Retinal pigment epithelial cell (primary cell): ENCODE measurements around the gene IGFL2.
"Not testable (repeated sequence)": the region's sequence is repeated elsewhere in the genome, so short reads cannot be mapped to it uniquely, and the experiment has no call there.

Experiments used
- DNase-seq: peaks from one replicate; pipeline ENCODE4 v3.0.0-alpha.2; 2010; ENCODE audit warnings: low read depth
- H3K4me3 ChIP-seq: 2 replicates; pipeline ENCODE4 v1.5.1; 2011; ENCODE audit warnings: mild to moderate bottlenecking, low read length, control low read depth, moderate library complexity
- TF ChIP-seq, protein P1 (sequence below): conservative IDR thresholded peaks from 2 replicates; pipeline ENCODE4 v1.5.1; 2011; ENCODE audit warnings: low read depth, low read length, control low read depth, inconsistent platforms

The IGFL2 gene

DNA sequence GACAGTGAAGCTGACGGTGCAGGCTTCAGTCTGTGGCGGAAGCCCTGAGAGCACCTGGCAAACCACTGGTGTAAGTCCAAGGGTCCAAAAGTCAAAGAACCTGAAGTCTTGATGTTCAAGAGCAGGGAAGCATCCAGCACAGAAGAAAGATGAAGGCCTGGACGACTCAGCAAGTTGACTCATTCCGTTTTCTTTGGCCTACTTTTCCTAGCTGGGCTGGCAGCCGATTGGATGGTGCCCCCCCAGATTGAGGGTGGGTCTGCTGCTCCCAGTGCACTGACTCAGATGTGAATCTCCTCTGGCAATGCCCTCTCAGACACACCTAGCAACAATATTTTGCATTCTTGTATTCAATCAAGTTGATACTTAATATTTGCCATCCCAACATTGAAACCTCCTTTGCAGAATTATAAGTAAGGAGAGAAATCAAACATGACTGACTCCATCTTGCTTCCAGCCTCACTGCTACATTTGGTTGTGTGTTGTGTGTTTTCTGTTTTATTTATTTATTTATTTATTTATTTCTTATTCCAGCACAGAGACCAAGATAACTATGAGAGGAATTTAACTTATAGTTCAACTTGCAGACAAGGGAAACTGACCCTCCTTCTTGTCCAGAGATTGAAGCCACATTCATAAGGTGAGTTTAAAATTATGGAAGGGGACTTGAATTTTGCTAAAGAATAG, 32.8 kb downstream of the IGFL2 start:
- no peak overlapping the region for H3K4me3 ChIP-seq
- no peak for DNase-seq
- TF ChIP-seq, protein P1, sequence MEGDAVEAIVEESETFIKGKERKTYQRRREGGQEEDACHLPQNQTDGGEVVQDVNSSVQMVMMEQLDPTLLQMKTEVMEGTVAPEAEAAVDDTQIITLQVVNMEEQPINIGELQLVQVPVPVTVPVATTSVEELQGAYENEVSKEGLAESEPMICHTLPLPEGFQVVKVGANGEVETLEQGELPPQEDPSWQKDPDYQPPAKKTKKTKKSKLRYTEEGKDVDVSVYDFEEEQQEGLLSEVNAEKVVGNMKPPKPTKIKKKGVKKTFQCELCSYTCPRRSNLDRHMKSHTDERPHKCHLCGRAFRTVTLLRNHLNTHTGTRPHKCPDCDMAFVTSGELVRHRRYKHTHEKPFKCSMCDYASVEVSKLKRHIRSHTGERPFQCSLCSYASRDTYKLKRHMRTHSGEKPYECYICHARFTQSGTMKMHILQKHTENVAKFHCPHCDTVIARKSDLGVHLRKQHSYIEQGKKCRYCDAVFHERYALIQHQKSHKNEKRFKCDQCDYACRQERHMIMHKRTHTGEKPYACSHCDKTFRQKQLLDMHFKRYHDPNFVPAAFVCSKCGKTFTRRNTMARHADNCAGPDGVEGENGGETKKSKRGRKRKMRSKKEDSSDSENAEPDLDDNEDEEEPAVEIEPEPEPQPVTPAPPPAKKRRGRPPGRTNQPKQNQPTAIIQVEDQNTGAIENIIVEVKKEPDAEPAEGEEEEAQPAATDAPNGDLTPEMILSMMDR, result no peak

DNA sequence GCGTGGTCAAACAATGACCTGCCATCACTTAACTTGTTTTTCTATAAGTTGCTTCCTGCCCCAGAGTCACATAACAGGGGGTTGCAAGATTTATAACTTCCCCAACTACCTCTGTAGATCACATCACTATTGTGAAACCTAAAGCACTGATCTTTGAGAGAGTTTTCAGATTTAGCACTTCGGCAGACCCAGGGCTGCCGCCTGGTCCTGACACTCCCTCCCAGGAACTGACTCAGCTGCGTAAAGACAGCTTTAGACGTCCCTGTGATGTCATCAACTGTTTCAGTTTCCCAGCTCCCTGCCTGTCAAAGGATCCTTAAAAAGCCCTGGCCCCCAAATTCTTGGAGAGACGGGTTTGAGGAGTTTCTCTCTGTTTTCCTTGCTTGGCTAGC, 33.3 kb downstream of the IGFL2 start:
- H3K4me3 ChIP-seq, result no peak overlapping the region
- TF ChIP-seq, protein P1, result no peak
- no peak for DNase-seq

DNA sequence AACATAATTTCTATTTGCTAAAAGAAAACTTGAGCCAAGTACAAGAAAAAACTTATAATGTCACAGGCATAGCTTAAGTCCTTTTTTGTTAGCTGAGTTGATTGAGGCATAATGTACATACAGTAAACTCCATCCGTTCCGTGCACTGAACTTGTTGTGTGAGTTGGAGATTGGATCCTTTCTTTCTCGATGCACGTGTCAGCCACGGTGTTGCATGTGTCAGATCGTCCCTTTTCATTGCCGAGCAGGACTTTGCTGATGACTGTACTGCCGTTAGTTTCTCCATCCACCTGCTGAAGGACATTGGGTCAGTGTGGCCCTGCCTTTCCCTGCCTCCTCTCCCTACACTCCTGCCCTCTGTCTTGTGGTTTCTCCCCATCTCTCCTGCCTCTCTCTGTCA, 34.4 kb downstream of the IGFL2 start:
- TF ChIP-seq, protein P1, result no peak
- H3K4me3 ChIP-seq, result no peak overlapping the region
- no peak for DNase-seq

DNA sequence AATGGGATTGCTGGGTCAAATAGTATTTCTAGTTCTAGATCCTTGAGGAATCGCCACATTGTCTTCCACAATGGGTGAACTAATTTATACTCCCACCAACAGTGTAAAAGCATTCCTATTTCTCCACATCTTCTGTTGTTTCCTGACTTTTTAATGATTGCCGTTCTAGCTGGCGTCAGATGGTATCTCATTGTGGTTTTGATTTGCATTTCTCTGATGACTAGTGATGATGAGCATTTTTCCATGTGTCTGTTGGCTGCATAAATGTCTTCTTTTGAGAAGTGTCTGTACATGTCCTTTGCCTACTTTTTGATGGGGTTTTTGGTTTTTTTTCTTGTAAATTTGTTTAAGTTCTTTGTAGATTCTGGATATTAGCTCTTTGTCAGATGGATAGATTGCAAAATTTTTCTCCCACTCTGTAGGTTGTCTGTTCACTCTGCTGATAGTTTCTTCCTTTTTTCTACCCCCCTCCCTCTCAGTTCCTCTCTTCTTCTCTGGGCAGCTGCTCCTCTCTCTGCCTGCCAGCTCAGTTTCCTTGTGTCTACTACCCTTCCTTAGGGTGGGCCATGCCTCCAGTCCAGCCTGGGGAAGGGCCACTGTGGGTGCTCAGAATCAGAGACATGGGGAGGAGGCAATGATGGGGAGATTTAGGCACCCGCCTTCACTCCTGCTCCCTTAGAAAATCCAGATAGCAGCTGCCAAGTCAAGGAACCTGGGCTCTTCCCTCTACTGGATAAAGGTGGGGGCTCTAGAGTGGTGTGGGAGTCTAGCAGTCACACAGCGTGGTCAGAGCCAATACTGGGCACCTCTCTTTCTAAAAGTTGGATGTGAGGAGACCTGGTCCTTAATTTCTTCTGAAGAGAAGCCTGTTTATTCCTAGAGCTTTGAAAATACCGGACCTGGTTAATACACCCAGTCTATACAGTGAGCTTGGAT, 37.0 kb downstream of the IGFL2 start:
- not testable (repeated sequence) for H3K4me3 ChIP-seq

DNA sequence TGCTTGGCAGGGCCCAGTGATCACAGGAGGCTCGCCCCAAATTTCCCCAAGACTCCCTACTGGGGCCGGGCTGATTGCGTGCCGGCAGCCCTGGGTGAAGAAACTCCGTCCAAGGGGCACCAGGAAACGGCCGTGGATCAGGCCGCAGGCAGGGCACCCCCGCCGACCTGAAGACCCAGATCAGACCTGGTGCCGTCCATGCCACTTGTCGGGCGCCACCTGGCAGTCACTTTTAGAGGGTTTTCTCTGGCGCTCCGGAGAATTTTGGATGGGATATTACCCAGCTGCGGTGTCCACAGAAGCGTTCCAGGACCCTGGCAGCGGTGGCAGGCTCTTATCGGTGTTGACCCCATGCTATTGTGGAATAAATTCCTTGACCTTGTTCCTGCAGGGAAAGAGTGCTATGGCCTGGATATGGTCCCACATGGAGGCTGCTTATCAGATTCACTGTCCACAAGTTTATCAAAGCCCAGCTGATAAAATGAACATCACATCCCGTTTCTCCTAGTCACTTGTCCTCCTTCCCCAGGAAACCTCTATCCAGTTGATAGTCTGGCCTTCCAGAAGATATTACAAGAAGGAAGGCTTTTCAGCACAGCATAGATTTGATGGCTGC, 38.2 kb downstream of the IGFL2 start:
- H3K4me3 ChIP-seq, result no peak overlapping the region
- TF ChIP-seq, protein P1, result no peak
- DNase-seq, result no peak

More for the DNA sequence above, 37.0 kb downstream of the IGFL2 start:
- DNase-seq, result not testable (repeated sequence)

DNA sequence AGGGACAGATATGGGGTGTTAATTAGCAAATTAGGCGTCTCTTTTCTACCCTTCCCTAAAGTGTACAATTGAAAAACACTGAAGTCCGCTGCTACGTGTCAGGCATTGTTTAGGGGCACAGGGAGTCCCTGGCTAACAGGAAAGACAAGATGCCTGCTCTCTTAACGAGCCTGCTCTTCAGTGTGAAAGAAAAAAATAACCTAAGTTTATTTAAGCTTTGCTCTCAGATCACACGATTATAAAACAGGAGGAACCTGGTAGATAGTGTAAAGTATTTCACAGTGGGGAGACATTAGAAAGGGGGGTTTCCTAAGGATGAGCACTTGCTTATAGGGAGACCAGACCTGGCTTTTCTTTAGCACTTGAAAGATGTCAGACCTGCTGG, 38.7 kb downstream of the IGFL2 start:
- H3K4me3 ChIP-seq, result no peak overlapping the region
- no peak for DNase-seq
- TF ChIP-seq, protein P1, result no peak
